ENCODE measurements around the gene SHANK3.
"Not testable (repeated sequence)": the region's sequence is repeated elsewhere in the genome, so short reads cannot be mapped to it uniquely, and the experiment has no call there.

SHANK3 gene

DNA sequence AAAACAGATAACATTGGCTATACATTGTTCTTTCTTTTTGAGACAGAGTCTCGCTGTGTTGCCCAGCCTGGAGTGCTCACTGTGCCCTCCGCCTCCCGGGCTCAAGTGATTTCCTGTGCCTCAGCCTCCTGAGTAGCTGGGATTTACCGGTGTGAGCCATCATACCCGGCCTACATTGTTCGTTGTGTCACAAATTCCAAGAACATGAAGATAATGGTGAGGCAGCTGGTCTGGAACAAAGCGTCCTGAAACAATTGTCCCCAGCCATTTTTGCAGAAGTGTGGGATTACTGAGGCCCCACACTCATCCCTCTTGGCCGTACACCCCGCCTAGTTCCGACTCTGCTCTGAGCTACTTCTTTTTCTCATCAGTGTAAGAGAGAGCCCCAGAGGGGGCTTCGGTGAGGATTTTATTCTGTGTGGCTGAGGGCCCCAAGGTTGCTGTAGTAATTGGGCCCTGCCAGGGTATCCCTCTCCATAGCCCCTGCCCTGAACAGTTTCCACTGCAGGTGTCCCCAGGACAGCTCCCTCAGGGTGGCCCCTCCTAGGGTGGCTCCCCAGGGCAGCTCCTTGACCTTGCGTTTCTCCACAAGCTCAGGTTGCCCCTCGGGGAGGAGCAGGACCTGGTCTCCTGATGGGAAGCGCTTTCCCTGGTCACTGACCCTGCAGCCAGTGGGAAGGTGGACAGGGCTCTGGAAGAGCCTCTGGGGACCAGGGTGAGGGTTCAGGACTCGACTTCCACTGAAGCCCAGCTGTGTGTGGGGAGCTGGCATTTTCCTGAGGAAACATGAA is 31.6 kb upstream of the SHANK3 start:
- no peak overlapping the region for H3K9ac ChIP-seq
- no peaks in the 10 kb centered on the region for H3K36me3 ChIP-seq (ENCODE audit: insufficient read depth)
- no peak for TF ChIP-seq CTCF (conservative IDR thresholded peaks at IDR 0.05; ENCODE audit: low read depth, low read length)
- no peaks in the 10 kb centered on the region for H3K79me2 ChIP-seq (ENCODE audit: insufficient read depth, low read depth)
- no peaks in the 10 kb centered on the region for H4K20me1 ChIP-seq (ENCODE audit: insufficient read depth)
- no peak overlapping the region for H3K4me3 ChIP-seq (IDR thresholded peaks at IDR 0.05; ENCODE audit: insufficient read depth, low read depth, low read length)
- H3K27me3 ChIP-seq (ENCODE audit: insufficient read depth, low read depth): peaks cover 16% of the 10 kb centered on the region; the same call in 1 of the 2 replicates
- H3K4me1 ChIP-seq (ENCODE audit: low read depth, poor library complexity, severe bottlenecking): no peaks in the 10 kb centered on the region
- H2AFZ ChIP-seq (ENCODE audit: low read depth): no peak overlapping the region
- no peak overlapping the region for H3K27ac ChIP-seq
- H3K4me2 ChIP-seq: no peak overlapping the region

DNA sequence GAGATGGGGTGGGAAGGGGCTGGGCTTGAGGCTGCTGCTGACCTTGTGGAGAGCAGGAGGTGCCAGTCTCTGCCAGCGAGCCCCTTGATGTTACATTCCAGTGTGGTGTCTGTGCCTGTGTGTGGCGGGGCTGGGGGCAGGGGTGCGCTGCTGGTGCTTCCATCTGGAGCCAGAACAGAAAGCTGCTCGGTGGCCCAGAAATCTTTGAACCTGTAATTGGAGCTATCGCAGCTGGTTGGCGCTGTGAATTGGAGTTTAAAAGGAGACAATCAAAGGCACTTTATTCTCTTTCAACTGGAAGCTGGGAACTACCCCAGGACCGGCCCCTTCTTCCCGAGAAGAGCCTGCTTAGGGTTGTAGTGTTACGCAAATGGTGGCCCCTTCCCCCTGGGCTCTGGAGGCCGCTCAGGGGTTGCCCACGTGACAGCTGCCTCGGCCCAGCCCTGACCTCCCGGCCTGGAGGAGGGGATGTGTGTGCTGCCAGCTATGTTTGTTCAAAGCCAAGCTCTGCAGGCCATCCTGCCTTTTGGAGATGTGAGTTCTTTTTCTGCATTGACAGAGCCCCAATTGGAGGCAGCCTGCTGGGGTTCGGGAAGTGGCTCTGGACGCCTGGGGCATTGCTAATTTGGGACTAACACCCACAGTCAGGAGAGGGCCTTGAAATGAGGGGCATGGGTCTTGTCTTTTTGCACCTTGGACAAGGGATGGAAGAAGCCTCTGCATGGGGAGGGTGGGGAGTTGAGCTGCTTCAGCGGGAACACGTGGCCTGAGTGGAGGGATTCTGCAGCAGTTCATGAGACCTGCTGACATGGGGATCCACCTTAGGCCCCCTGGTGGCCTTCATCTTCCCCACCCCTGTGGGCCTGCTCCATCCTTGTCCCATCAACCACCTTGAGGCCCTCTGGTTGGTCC is 30.7 kb upstream of the SHANK3 start:
- Histone ChIP-seq H3K27ac (no peak overlapping the region), H3K36me3 (ENCODE audit: insufficient read depth) (no peaks in the 10 kb centered on the region), H3K4me1 (ENCODE audit: low read depth, poor library complexity, severe bottlenecking) (no peaks in the 10 kb centered on the region), H4K20me1 (ENCODE audit: insufficient read depth) (no peaks in the 10 kb centered on the region), H3K27me3 (ENCODE audit: insufficient read depth, low read depth) (peaks cover 16% of the 10 kb centered on the region; the same call in 1 of the 2 replicates), H3K4me3 (IDR thresholded peaks at IDR 0.05; ENCODE audit: insufficient read depth, low read depth, low read length) (no peak overlapping the region), H2AFZ (ENCODE audit: low read depth) (no peak overlapping the region), H3K79me2 (ENCODE audit: insufficient read depth, low read depth) (no peaks in the 10 kb centered on the region), H3K9ac (no peak overlapping the region), H3K4me2 (no peak overlapping the region)
- TF ChIP-seq CTCF (conservative IDR thresholded peaks at IDR 0.05; ENCODE audit: low read depth, low read length): no peak

- peaks cover 16% of the 10 kb centered on the region; the same call in 1 of the 2 replicates for H3K27me3 ChIP-seq (ENCODE audit: insufficient read depth, low read depth)
- H3K4me3 ChIP-seq (IDR thresholded peaks at IDR 0.05; ENCODE audit: insufficient read depth, low read depth, low read length); H2AFZ ChIP-seq (ENCODE audit: low read depth); H4K20me1 ChIP-seq (ENCODE audit: insufficient read depth); H3K4me1 ChIP-seq (ENCODE audit: low read depth, poor library complexity, severe bottlenecking); H3K79me2 ChIP-seq (ENCODE audit: insufficient read depth, low read depth); H3K9ac ChIP-seq; H3K4me2 ChIP-seq; H3K36me3 ChIP-seq (ENCODE audit: insufficient read depth); H3K27ac ChIP-seq: not testable (repeated sequence)
These were observed 29.4 kb upstream of the SHANK3 start for GRCh38 chr22:50643021-50643820.

DNA sequence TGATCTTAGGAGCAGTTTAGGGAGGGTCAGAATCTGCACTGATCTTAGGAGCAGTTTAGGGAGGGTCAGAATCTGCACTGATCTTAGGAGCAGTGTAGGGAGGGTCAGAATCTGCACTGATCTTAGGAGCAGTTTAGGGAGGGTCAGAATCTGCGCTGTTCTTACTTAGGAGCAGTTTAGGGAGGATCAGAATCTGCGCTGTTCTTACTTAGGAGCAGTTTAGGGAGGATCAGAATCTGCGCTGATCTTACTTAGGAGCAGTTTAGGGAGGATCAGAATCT is 28.9 kb upstream of the SHANK3 start:
- not testable (repeated sequence) for H3K79me2 ChIP-seq (ENCODE audit: insufficient read depth, low read depth); H3K9ac ChIP-seq; H3K36me3 ChIP-seq (ENCODE audit: insufficient read depth); H2AFZ ChIP-seq (ENCODE audit: low read depth); H3K4me2 ChIP-seq; H4K20me1 ChIP-seq (ENCODE audit: insufficient read depth); H3K27ac ChIP-seq; H3K4me1 ChIP-seq (ENCODE audit: low read depth, poor library complexity, severe bottlenecking); H3K4me3 ChIP-seq (IDR thresholded peaks at IDR 0.05; ENCODE audit: insufficient read depth, low read depth, low read length)
- peaks cover 16% of the 10 kb centered on the region; the same call in 1 of the 2 replicates for H3K27me3 ChIP-seq (ENCODE audit: insufficient read depth, low read depth)

GRCh38 chr22:50653256-50653655 is 19.4 kb upstream of the SHANK3 start:
- H3K36me3 ChIP-seq (ENCODE audit: insufficient read depth): no peaks in the 10 kb centered on the region

DNA sequence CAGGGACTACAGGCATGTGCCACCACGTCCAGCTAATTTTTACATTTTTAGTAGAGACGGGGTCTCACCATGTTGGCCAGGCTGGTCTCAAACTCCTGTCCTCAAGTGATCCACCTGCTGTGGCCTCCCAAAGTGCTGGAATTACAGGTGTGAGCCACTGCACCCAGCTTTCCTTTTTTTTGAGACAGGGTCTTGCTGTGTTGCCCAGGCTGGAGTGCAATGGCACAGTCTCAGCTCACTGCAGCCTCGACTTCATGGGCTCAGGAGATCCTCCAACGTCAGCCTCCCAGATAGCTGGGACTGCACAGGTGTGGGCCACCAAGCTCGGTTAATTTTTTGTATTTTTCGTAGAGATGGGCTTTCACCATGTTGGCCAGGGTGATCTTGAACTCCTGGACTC is 18.0 kb upstream of the SHANK3 start:
- not testable (repeated sequence) for H3K36me3 ChIP-seq (ENCODE audit: insufficient read depth); H2AFZ ChIP-seq (ENCODE audit: low read depth); H3K79me2 ChIP-seq (ENCODE audit: insufficient read depth, low read depth); H3K4me3 ChIP-seq (IDR thresholded peaks at IDR 0.05; ENCODE audit: insufficient read depth, low read depth, low read length); H3K9ac ChIP-seq; H3K27ac ChIP-seq; H4K20me1 ChIP-seq (ENCODE audit: insufficient read depth); H3K4me2 ChIP-seq; H3K4me1 ChIP-seq (ENCODE audit: low read depth, poor library complexity, severe bottlenecking); H3K27me3 ChIP-seq (ENCODE audit: insufficient read depth, low read depth)

More at GRCh38 chr22:50653256-50653655, 19.4 kb upstream of the SHANK3 start:
- no peak overlapping the region for H3K4me2 ChIP-seq
- H3K79me2 ChIP-seq (ENCODE audit: insufficient read depth, low read depth): no peaks in the 10 kb centered on the region
- H3K4me3 ChIP-seq (IDR thresholded peaks at IDR 0.05; ENCODE audit: insufficient read depth, low read depth, low read length): no peak overlapping the region
- H2AFZ ChIP-seq (ENCODE audit: low read depth): no peak overlapping the region
- H3K27ac ChIP-seq: no peak overlapping the region
- no peaks in the 10 kb centered on the region for H4K20me1 ChIP-seq (ENCODE audit: insufficient read depth)
- H3K27me3 ChIP-seq (ENCODE audit: insufficient read depth, low read depth): no peaks in the 10 kb centered on the region
- H3K9ac ChIP-seq: no peak overlapping the region
- TF ChIP-seq CTCF (conservative IDR thresholded peaks at IDR 0.05; ENCODE audit: low read depth, low read length): no peak
- no peaks in the 10 kb centered on the region for H3K4me1 ChIP-seq (ENCODE audit: low read depth, poor library complexity, severe bottlenecking)
